ENCODE results near the gene WDR33. TPM values are rescaled to one million over a fixed set of nuclear protein-coding genes. Genes with fewer than 3 reads are reported as not detected.

The WDR33 gene
- total and polyA plus RNA-seq, 9 of the 15 experiments (the other 6 are each of a cell fraction or from before 2014, with no cell fraction given): 24.2 to 57.4 (median 38.4) TPM

GRCh38 chr2:127857265-127857808 lies 46.4 kb upstream of the WDR33 start (continued):
- TF ChIP-seq ARID3B (CRISPR knock-in tag; IDR thresholded peaks at IDR 0.05; ENCODE audit: borderline replicate concordance) (no peak), MGA (IDR thresholded peaks at IDR 0.05) (peak; percentile 33; the same call in 1 of the 2 replicates), ZNF133 (CRISPR knock-in tag; IDR thresholded peaks at IDR 0.05) (no peak), TGIF2 (CRISPR knock-in tag; IDR thresholded peaks at IDR 0.05) (no peak), RUNX1 (IDR thresholded peaks at IDR 0.05; ENCODE audit: low read depth) (no peak), FOXM1 (IDR thresholded peaks at IDR 0.05; ENCODE audit: low read depth) (no peak), FOXM1 (CRISPR knock-in tag; IDR thresholded peaks at IDR 0.05; ENCODE audit: low read depth) (no peak), SUPT5H (IDR thresholded peaks at IDR 0.05) (no peak), PHF21A (IDR thresholded peaks at IDR 0.05; ENCODE audit: borderline replicate concordance, low read depth) (no peak), WHSC1 (IDR thresholded peaks at IDR 0.05; ENCODE audit: low read length) (no peak), SIN3A (IDR thresholded peaks at IDR 0.05; ENCODE audit: borderline replicate concordance in 2 of 2, control insufficient read depth in 1 of 2, low read depth in 2 of 2, low read length in 2 of 2) (0 out of 4 replicates have a peak, but pooled peaks of 1 of the 2 experiments have one; percentile 32), TFAM (CRISPR knock-in tag; conservative IDR thresholded peaks at IDR 0.05) (no peak), NR1H2 (CRISPR knock-in tag; IDR thresholded peaks at IDR 0.05) (no peak), HNRNPLL (IDR thresholded peaks at IDR 0.05; ENCODE audit: low read depth, low read length, poor library complexity, severe bottlenecking) (no peak), SMARCE1 (IDR thresholded peaks at IDR 0.05) (0 out of 2 replicates have a peak, but pooled peaks have one; percentile 14), ZNF124 (CRISPR knock-in tag; IDR thresholded peaks at IDR 0.05) (no peak)
